GM21390 (cell line): ENCODE measurements around the gene TIMELESS.
A peak's percentile ranks its signal among the peaks of the same experiment; 100 is the strongest.
"Not testable (repeated sequence)": the region's sequence is repeated elsewhere in the genome, so short reads cannot be mapped to it uniquely, and the experiment has no call there.

Source experiments
- ATAC-seq: cut with Tn5 transposase; IDR thresholded peaks from one replicate; pipeline ENCODE4 v1.9.1; 2021; ENCODE audit not compliant: unreplicated experiment

TIMELESS gene

GRCh38 chr12:56404227-56404626, 45.0 kb downstream of the TIMELESS start:
- ATAC-seq: not testable (repeated sequence)

GRCh38 chr12:56401612-56402011, 47.6 kb downstream of the TIMELESS start:
- not testable (repeated sequence) for ATAC-seq

- not testable (repeated sequence) for ATAC-seq
Observed at GRCh38 chr12:56401125-56401524, 48.1 kb downstream of the TIMELESS start.

GRCh38 chr12:56399466-56399865, 49.8 kb downstream of the TIMELESS start:
- ATAC-seq: not testable (repeated sequence)

- no peak for ATAC-seq
Observed at GRCh38 chr12:56398324-56398723, 50.9 kb downstream of the TIMELESS start.

GRCh38 chr12:56392331-56392730, 56.9 kb downstream of the TIMELESS start:
- ATAC-seq: no peak

GRCh38 chr12:56391721-56392120, 57.5 kb downstream of the TIMELESS start:
- no peak for ATAC-seq

GRCh38 chr12:56389412-56389811, 59.8 kb downstream of the TIMELESS start:
- ATAC-seq: no peak

GRCh38 chr12:56387152-56387736, 62.0 kb downstream of the TIMELESS start:
- no peak for ATAC-seq

- ATAC-seq: no peak
Observed at GRCh38 chr12:56385873-56386272, 63.4 kb downstream of the TIMELESS start.

- no peak for ATAC-seq
Observed at GRCh38 chr12:56382611-56383010, 66.6 kb downstream of the TIMELESS start.

GRCh38 chr12:56377989-56378316, 71.3 kb downstream of the TIMELESS start:
- no peak for ATAC-seq

GRCh38 chr12:56377310-56377988, 71.8 kb downstream of the TIMELESS start:
- ATAC-seq: no peak

GRCh38 chr12:56375598-56376434, 73.4 kb downstream of the TIMELESS start:
- ATAC-seq: peak; percentile 74

GRCh38 chr12:56374726-56375597, 74.3 kb downstream of the TIMELESS start:
- ATAC-seq: no peak

- ATAC-seq: no peak
Observed at GRCh38 chr12:56373515-56373914, 75.7 kb downstream of the TIMELESS start.

- no peak for ATAC-seq
Observed at GRCh38 chr12:56366948-56367347, 82.3 kb downstream of the TIMELESS start.
